Measurements from ENCODE around the gene B4GALNT1. TPM values are rescaled to one million over a fixed set of nuclear protein-coding genes. Genes with fewer than 3 reads are reported as not detected.

The B4GALNT1 gene
- total and polyA plus RNA-seq, 2 experiments from 2014 or later, result 0.97 to 1.2 TPM

DNA sequence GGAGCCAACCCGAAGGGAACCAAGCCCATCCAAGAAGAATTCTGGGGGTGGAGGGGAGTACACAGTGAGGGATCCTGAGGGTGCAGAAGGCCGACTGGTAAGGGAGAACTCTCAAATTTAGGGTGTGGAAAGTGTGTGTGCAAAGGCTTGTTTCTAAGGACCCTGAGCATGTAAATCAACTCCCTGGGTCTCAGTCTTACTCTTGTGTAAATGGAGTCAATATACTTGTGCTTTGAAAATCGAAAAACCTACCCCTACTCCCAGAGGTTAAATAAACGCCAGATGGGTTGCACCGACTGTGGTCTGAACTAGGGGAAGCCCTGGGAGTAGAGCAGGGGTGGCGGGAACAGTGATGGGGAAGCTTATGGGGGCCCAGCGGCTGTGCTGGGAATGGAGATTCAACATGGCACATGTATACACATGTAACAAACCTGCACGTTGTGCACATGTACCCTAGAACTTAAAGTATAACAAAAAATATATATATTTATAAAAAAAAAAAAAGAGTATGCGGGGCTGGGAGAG lies 6.0 kb downstream of the B4GALNT1 start:
- Histone ChIP-seq H3K27ac (no peak overlapping the region), H3K36me3 (replicated peaks; ENCODE audit: insufficient read depth, low read depth) (no peaks in the 10 kb centered on the region), H3K4me3 (no peak overlapping the region), H3K9me3 (ENCODE audit: low read depth) (no peaks in the 10 kb centered on the region), H4K20me1 (ENCODE audit: insufficient read depth, poor library complexity, severe bottlenecking) (no peaks in the 10 kb centered on the region), H3K4me2 (peak overlapping the region; percentile 59), H3K79me2 (no peaks in the 10 kb centered on the region), H3K27me3 (peaks cover 100% of the 10 kb centered on the region), H3K9me2 (replicated peaks; ENCODE audit: insufficient read depth) (no peaks in the 10 kb centered on the region), H2AFZ (no peak overlapping the region), H3K4me1 (ENCODE audit: insufficient read depth) (peaks cover 2% of the 10 kb centered on the region)
- no peak for TF ChIP-seq EZH2 (IDR thresholded peaks at IDR 0.05; ENCODE audit: borderline replicate concordance)
- TF ChIP-seq, protein P1, sequence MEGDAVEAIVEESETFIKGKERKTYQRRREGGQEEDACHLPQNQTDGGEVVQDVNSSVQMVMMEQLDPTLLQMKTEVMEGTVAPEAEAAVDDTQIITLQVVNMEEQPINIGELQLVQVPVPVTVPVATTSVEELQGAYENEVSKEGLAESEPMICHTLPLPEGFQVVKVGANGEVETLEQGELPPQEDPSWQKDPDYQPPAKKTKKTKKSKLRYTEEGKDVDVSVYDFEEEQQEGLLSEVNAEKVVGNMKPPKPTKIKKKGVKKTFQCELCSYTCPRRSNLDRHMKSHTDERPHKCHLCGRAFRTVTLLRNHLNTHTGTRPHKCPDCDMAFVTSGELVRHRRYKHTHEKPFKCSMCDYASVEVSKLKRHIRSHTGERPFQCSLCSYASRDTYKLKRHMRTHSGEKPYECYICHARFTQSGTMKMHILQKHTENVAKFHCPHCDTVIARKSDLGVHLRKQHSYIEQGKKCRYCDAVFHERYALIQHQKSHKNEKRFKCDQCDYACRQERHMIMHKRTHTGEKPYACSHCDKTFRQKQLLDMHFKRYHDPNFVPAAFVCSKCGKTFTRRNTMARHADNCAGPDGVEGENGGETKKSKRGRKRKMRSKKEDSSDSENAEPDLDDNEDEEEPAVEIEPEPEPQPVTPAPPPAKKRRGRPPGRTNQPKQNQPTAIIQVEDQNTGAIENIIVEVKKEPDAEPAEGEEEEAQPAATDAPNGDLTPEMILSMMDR (IDR thresholded peaks at IDR 0.05; ENCODE audit: poor library complexity), result no peak
- TF ChIP-seq EZH2phosphoT487 (IDR thresholded peaks at IDR 0.05; ENCODE audit: low read depth, severe bottlenecking, unreplicated experiment), result no peak
- 58% methylated on average over 9 of the region's 9 CpGs for WGBS (ENCODE audit: low lambda C conversion rate, missing lambda C conversion rate)
- no peak for DNase-seq (ENCODE audit: low spot score)

GRCh38 chr12:57626111-57626920 lies 6.7 kb downstream of the B4GALNT1 start:
- Histone ChIP-seq H3K4me2 (no peak overlapping the region), H3K79me2 (no peaks in the 10 kb centered on the region), H3K9me2 (replicated peaks; ENCODE audit: insufficient read depth) (no peaks in the 10 kb centered on the region), H3K27ac (no peak overlapping the region), H3K9me3 (ENCODE audit: low read depth) (no peaks in the 10 kb centered on the region), H3K27me3 (peaks cover 100% of the 10 kb centered on the region), H4K20me1 (ENCODE audit: insufficient read depth, poor library complexity, severe bottlenecking) (no peaks in the 10 kb centered on the region), H3K4me3 (no peak overlapping the region), H3K4me1 (ENCODE audit: insufficient read depth) (peaks cover 4% of the 10 kb centered on the region), H3K36me3 (replicated peaks; ENCODE audit: insufficient read depth, low read depth) (no peaks in the 10 kb centered on the region), H2AFZ (no peak overlapping the region)
- WGBS (ENCODE audit: low lambda C conversion rate, missing lambda C conversion rate), result 67% methylated on average over 13 of the region's 13 CpGs
- TF ChIP-seq EZH2 (IDR thresholded peaks at IDR 0.05; ENCODE audit: borderline replicate concordance), result no peak
- TF ChIP-seq, protein P1 (IDR thresholded peaks at IDR 0.05; ENCODE audit: poor library complexity), result no peak
- no peak for DNase-seq (ENCODE audit: low spot score)

DNA sequence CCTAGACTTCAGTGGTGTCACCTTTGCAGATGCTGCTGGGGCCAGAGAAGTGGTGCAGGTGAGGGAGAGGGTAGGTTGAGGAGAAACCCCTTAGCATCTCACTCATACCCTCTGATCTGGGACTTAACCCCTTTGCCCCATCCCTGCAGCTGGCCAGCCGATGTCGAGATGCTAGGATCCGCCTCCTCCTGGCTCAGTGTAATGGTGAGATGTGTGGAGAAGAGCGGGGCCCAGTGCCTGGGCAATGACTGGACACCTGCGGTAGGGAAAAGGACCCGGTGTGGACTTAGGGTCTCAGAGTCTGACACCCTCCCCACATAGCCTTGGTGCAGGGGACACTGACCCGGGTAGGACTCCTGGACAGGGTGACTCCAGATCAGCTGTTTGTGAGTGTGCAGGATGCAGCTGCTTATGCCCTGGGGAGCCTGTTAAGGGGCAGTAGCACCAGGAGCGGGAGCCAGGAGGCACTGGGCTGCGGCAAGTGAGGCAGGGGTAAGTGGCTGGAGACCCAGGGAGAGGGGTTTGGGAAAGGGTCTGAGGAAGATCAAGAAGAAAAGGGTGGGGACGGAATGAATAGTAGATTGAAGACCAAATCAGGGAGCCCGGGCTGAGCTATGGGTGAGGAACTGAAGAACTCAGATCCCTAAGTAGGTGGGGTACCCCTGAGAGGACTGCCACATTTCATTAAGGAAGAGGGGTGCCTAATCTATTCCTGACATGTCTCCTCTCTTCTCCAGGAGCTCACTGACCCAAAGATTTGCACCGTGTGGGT lies 7.6 kb downstream of the B4GALNT1 start:
- TF ChIP-seq, protein P1 (IDR thresholded peaks at IDR 0.05; ENCODE audit: poor library complexity), result no peak
- TF ChIP-seq EZH2phosphoT487 (IDR thresholded peaks at IDR 0.05; ENCODE audit: low read depth, severe bottlenecking, unreplicated experiment) (no peak), EZH2 (IDR thresholded peaks at IDR 0.05; ENCODE audit: borderline replicate concordance) (no peak)
- no peaks in the 10 kb centered on the region for H4K20me1 ChIP-seq (ENCODE audit: insufficient read depth, poor library complexity, severe bottlenecking)
- H3K27ac ChIP-seq, result no peak overlapping the region
- peaks cover 100% of the 10 kb centered on the region for H3K27me3 ChIP-seq
- WGBS (ENCODE audit: low lambda C conversion rate, missing lambda C conversion rate), result 83% methylated on average over 12 of the region's 12 CpGs
- H3K4me2 ChIP-seq, result no peak overlapping the region
- DNase-seq (ENCODE audit: low spot score), result no peak
- H3K4me3 ChIP-seq, result no peak overlapping the region
- H3K79me2 ChIP-seq, result no peaks in the 10 kb centered on the region
- H3K36me3 ChIP-seq (replicated peaks; ENCODE audit: insufficient read depth, low read depth), result no peaks in the 10 kb centered on the region
- peaks cover 10% of the 10 kb centered on the region for H3K4me1 ChIP-seq (ENCODE audit: insufficient read depth)
- H2AFZ ChIP-seq, result no peak overlapping the region
- no peaks in the 10 kb centered on the region for H3K9me3 ChIP-seq (ENCODE audit: low read depth)
- no peaks in the 10 kb centered on the region for H3K9me2 ChIP-seq (replicated peaks; ENCODE audit: insufficient read depth)

All from hepatocyte (in vitro differentiated cells).